DMS153 treated with DMSO at 0.1 percent for 48 hours (cell line): ENCODE results near the gene GAS1.

Source experiments
- DNase-seq: peaks from one replicate; lab custom pipeline; 2025; ENCODE audit not compliant: unreplicated experiment; lab: John Stamatoyannopoulos, UW

GAS1 gene

GRCh38 chr9:86926145-86926544 lies 21.2 kb downstream of the GAS1 start:
- no peak for DNase-seq

DNA sequence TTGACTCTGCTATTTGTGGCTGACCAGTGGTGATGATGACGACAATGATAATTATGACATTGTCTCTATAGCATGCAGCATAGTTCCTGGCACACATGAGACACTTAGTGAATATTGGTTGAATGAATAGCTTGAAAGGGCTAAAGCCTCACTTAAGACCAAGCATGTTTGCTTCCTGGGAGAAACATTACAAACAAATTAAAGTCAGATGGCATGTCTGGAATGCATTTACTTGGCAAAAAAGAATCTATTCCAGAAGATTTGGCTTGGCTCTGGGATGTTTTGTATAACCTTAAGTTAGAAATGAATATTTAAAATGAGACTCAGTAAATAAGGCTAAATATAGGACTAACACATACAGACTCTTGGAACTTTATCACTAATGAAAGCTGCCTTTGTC lies 21.6 kb downstream of the GAS1 start:
- no peak for DNase-seq

- DNase-seq = no peak
Measured at GRCh38 chr9:86924206-86924605, 23.1 kb downstream of the GAS1 start.

DNA sequence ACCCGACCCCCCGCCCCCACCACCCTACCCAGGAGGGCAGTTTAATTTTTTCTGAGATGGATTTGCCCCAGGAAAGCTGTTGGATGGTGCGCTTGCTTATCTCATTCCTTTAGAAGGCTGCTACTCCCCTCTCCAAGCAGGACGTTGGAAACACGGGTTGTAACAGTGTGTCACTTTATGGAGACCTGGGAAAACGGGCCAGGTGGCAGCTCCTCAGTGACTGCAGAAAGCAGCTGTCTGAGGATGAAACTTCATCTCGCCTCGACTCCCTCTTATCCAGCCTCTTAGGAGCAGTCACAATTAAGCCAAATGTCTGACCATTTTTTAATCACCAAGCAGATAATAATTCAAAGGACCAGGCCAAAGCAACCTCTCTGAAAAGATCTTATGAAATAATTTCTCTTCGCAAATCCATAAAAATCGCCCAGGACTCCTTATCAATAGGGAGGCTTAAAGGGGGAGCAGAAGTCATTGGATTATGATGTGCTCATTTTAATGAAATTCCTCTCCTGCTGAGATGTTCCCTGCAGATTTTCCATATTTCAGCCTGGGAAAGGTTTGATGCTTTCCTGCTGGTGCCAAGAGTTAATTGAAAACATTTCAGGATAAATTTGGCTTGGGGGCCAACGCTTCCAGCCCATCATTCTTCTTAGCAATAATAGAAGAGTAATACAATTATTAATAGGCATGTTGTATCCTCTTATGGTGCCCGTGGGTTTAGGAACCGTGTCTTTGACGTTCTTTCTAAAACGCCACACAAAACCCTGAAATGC lies 26.0 kb downstream of the GAS1 start:
- no peak for DNase-seq

- no peak for DNase-seq
Measured at GRCh38 chr9:86918556-86918955, 28.8 kb downstream of the GAS1 start.

DNA sequence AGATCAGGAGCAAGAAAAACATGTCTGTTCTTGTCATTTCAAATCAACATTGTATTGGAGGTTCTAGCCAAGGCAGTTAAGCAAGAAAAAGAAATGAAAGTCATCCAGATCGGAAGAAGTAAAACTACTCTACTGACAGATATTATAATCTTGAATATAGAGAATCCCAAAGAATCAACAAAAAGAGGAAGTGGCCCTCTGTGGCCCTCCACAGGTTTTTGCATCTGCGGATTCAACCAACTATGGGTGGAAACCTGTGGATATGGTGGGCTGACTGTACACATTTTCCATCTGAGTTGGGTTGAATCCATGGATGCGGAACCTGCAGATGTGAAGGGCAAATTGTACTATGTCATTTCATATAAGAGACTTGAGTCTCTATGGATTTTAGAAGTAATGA lies 35.1 kb downstream of the GAS1 start:
- no peak for DNase-seq

- DNase-seq = no peak
Measured at GRCh38 chr9:86909388-86909787, 37.9 kb downstream of the GAS1 start.

- no peak for DNase-seq
Measured at GRCh38 chr9:86908261-86908660, 39.0 kb downstream of the GAS1 start.

- no peak for DNase-seq
Measured at GRCh38 chr9:86907346-86907745, 40.0 kb downstream of the GAS1 start.

DNA sequence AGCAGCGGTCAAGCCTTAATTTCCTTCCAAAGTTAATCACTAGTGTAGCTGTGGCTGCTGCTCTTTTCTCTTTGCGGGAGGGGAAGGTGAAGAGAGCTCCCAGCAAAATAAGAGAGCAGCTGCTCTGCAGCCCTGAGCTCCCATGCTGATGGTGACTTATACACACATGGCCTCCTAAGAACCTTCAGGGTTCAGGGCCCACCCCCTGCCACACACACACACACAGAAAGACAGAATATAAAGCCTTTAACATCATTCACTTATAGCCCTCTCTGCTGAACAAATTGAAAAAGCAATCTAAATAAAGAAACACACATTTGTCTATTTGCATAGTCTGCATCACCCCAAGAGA lies 43.6 kb downstream of the GAS1 start:
- DNase-seq = no peak

GRCh38 chr9:86902991-86903733 lies 44.1 kb downstream of the GAS1 start:
- DNase-seq = no peak

- no peak for DNase-seq
Measured at GRCh38 chr9:86902586-86902985, 44.7 kb downstream of the GAS1 start.

DNA sequence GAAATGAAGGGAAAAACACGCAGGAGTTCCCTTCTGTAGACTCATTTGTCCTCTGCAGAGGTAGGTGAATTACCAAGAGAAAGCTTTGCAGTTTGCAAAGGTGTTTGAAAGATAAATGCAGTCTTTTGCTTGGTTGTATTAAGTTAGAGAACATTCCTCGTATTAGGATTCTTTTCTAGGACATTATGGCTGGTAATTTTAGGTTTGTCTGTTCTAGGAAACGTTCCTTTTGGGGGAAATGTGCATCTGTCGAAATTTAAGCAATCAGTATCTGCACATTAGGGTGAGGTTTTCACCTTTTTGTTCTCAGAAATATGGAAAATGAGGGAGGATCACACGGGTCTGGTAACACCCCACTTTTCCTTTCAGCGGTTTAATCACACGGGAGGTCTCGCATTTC lies 45.1 kb downstream of the GAS1 start:
- no peak for DNase-seq

DNA sequence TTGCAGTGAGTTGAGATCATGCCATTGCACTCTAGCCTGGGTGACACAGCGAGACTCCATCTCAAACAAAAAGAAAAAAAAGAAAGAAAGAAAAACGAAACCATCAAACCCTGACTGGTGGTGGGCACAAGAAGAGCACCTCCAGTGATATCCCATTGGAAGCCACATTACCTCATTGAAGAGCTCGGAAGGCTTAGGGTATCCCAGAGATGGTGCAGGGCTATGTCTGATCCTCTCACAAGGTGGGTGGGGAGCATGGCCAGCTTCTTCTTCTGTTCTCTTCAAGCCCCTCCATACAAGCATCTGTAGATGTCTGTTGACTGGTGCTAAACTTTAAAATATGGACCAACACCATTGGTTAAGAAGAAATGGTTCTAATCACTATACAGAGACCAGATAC lies 45.8 kb downstream of the GAS1 start:
- DNase-seq = no peak
